Measurements from ENCODE around the gene RPLP2. TPM values are rescaled to one million over a fixed set of nuclear protein-coding genes. Genes with fewer than 3 reads are reported as not detected.

Gene RPLP2
- total RNA-seq, 1 experiment from 2014 or later: 2,582 TPM

GRCh38 chr11:786235-787083 is 23.3 kb upstream of the RPLP2 start:
- ChIA-PET CTCF (interaction anchor here (0.5 to 1.0 kb wide), 2 partner anchors 10 to 161 kb away, joined by 3 to 5 read pairs; no protein-coding TSS in a partner anchor), POLR2A (no interaction called here)
- Mint-ChIP-seq H3K9me3 (no peaks in the 10 kb centered on the region), H3K4me3 (no peak overlapping the region), H3K27ac (peak overlapping the region; percentile 49; the same call in 1 of the 2 replicates), H3K36me3 (peaks cover 3% of the 10 kb centered on the region), H3K27me3 (ENCODE audit: low read depth) (no peaks in the 10 kb centered on the region), H3K4me1 (peaks cover 28% of the 10 kb centered on the region)
- ATAC-seq (no peak), DNase-seq (ENCODE audit: low spot score) (no peak)
- TF ChIP-seq ZNF532 (CRISPR knock-in tag; IDR thresholded peaks at IDR 0.05; ENCODE audit: borderline replicate concordance) (no peak), ZNF425 (CRISPR knock-in tag; conservative IDR thresholded peaks at IDR 0.05) (no peak), NR2C2 (CRISPR knock-in tag; IDR thresholded peaks at IDR 0.05) (no peak), ZBTB21 (CRISPR knock-in tag; IDR thresholded peaks at IDR 0.05; ENCODE audit: borderline replicate concordance) (no peak), FOXK1 (CRISPR knock-in tag; IDR thresholded peaks at IDR 0.05) (no peak)

- H3K4me1 Mint-ChIP-seq: peaks cover 23% of the 10 kb centered on the region
- POLR2A ChIA-PET: no interaction called here
- H3K27ac Mint-ChIP-seq: no peak overlapping the region
- CTCF ChIA-PET: interaction anchor here (1.0 kb wide), 1 partner anchor 10 kb away, joined by 3 read pairs; no protein-coding TSS in a partner anchor
- DNase-seq (ENCODE audit: low spot score) (no peak), ATAC-seq (no peak)
- no peaks in the 10 kb centered on the region for H3K9me3 Mint-ChIP-seq
- H3K4me3 Mint-ChIP-seq: no peak overlapping the region
- H3K36me3 Mint-ChIP-seq: peaks cover 3% of the 10 kb centered on the region
- TF ChIP-seq GABPB1 (CRISPR knock-in tag; IDR thresholded peaks at IDR 0.05): no peak
- no peak for TF ChIP-seq CBFB (CRISPR knock-in tag; IDR thresholded peaks at IDR 0.05; ENCODE audit: low read depth)
- TF ChIP-seq ZNF396 (CRISPR knock-in tag; IDR thresholded peaks at IDR 0.05; ENCODE audit: borderline replicate concordance): no peak
- TF ChIP-seq ZMAT4 (CRISPR knock-in tag; IDR thresholded peaks at IDR 0.05): no peak
- TF ChIP-seq ZBTB21 (CRISPR knock-in tag; IDR thresholded peaks at IDR 0.05; ENCODE audit: borderline replicate concordance): no peak
- no peak for TF ChIP-seq SMAD3 (CRISPR knock-in tag; IDR thresholded peaks at IDR 0.05; ENCODE audit: borderline replicate concordance)
- TF ChIP-seq ZNF425 (CRISPR knock-in tag; conservative IDR thresholded peaks at IDR 0.05): no peak
- TF ChIP-seq, protein P1, sequence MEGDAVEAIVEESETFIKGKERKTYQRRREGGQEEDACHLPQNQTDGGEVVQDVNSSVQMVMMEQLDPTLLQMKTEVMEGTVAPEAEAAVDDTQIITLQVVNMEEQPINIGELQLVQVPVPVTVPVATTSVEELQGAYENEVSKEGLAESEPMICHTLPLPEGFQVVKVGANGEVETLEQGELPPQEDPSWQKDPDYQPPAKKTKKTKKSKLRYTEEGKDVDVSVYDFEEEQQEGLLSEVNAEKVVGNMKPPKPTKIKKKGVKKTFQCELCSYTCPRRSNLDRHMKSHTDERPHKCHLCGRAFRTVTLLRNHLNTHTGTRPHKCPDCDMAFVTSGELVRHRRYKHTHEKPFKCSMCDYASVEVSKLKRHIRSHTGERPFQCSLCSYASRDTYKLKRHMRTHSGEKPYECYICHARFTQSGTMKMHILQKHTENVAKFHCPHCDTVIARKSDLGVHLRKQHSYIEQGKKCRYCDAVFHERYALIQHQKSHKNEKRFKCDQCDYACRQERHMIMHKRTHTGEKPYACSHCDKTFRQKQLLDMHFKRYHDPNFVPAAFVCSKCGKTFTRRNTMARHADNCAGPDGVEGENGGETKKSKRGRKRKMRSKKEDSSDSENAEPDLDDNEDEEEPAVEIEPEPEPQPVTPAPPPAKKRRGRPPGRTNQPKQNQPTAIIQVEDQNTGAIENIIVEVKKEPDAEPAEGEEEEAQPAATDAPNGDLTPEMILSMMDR (IDR thresholded peaks at IDR 0.05): no peak
- TF ChIP-seq RELA (CRISPR knock-in tag; IDR thresholded peaks at IDR 0.05; ENCODE audit: borderline replicate concordance): no peak
- TF ChIP-seq ATF1 (CRISPR knock-in tag; IDR thresholded peaks at IDR 0.05): no peak
- TF ChIP-seq ZNF532 (CRISPR knock-in tag; IDR thresholded peaks at IDR 0.05; ENCODE audit: borderline replicate concordance): no peak
- H3K27me3 Mint-ChIP-seq (ENCODE audit: low read depth): no peaks in the 10 kb centered on the region
Observed at GRCh38 chr11:787084-787675, 22.6 kb upstream of the RPLP2 start.
